Esophagus muscularis mucosa (tissue), 4 donors: ENCODE measurements around the gene KIAA0753. TPM values are rescaled to one million over a fixed set of nuclear protein-coding genes. Genes with fewer than 3 reads are reported as not detected.
"Not testable (repeated sequence)": the region's sequence is repeated elsewhere in the genome, so short reads cannot be mapped to it uniquely, and the experiment has no call there.

Experiments used
- DNase-seq: peaks from one replicate; pipeline ENCODE4 v3.0.0-alpha.2; 2017; ENCODE audit errors: extremely low spot score
- H3K27ac ChIP-seq, 4 donors: fragments of 200-600 bp; sonication (generic); replicated peaks in 1 of 4; 1 replicate in 3 of 4; 2 replicates in 1 of 4; pipeline ENCODE4 v1.5.1; 2016 to 2019; ENCODE audit warnings: mild to moderate bottlenecking in 1 of 4
- H3K27me3 ChIP-seq, 4 donors: fragments of 200-600 bp; sonication (generic); one replicate each; pipeline versions ENCODE4 v1.5.1 to v1.6.0; 2016 to 2019
- H3K36me3 ChIP-seq, 4 donors: fragments of 200-600 bp; sonication (generic); one replicate each; pipeline ENCODE4 v1.5.1; 2016 to 2019
- H3K4me1 ChIP-seq, 4 donors: fragments of 200-600 bp; sonication (generic); one replicate each; pipeline ENCODE4 v1.5.1; 2016 to 2019
- H3K4me3 ChIP-seq, 4 donors: fragments of 200-600 bp; sonication (generic); 1 replicate in 2 of 4; 2 replicates in 2 of 4; pipeline ENCODE4 v1.5.1; 2016 to 2019; ENCODE audit warnings: mild to moderate bottlenecking in 4 of 4, moderate library complexity in 1 of 4
- H3K9me3 ChIP-seq, 4 donors: fragments of 200-600 bp; sonication (generic); 1 replicate in 3 of 4; 2 replicates in 1 of 4; pipeline ENCODE4 v1.5.1; 2016 to 2019
- EP300 ChIP-seq: sonication (generic); formaldehyde crosslinking; IDR thresholded peaks from one replicate; pipeline ENCODE4 v1.6.1; 2017; ENCODE audit warnings: antibody characterized with exemption
- POLR2A ChIP-seq: fragments of 450-650 bp; IDR thresholded peaks from one replicate; pipeline ENCODE4 v1.6.1; 2017; ENCODE audit warnings: antibody characterized with exemption, moderate library complexity, mild to moderate bottlenecking, low read depth
- POLR2AphosphoS5 ChIP-seq, 2 donors: sonication (generic); formaldehyde crosslinking; IDR thresholded peaks; one replicate each; pipeline ENCODE4 v1.6.1; 2017; ENCODE audit warnings: antibody characterized with exemption in 2 of 2
- WGBS: methylation state at CpG from one replicate; pipeline ENCODE4 v1.1.5; 2018; 5-methylcytosine and 5-hydroxymethylcytosine counted together
- intact Hi-C: fragments of 100-400 bp; cut with DNase I; formaldehyde crosslinking; loops from one replicate; pipeline ENCODE4 v1.15.1; 2023
- total RNA-seq, 4 donors: library from RNA; depleted of rRNA; stranded (reverse); fragments of >200 nt; gene quantifications; one replicate each; pipeline versions ENCODE4 v1.1.0 to v1.2.1, GENCODE V29; 2016
- TF ChIP-seq, protein P1 (sequence below), 3 experiments: fragments of 200-600 bp in 2 of 3; fragments of 450-650 bp in 1 of 3; sonication (generic) in 2 of 3; IDR thresholded peaks; one replicate each; pipeline ENCODE4 v1.5.1; 2017 to 2019; ENCODE audit warnings: antibody characterized with exemption in 3 of 3, mild to moderate bottlenecking in 2 of 3, moderate library complexity in 1 of 3

Gene KIAA0753
- total RNA-seq, 4 donors from 2014 or later = 36.9 to 73.9 (median 46.4) TPM

DNA sequence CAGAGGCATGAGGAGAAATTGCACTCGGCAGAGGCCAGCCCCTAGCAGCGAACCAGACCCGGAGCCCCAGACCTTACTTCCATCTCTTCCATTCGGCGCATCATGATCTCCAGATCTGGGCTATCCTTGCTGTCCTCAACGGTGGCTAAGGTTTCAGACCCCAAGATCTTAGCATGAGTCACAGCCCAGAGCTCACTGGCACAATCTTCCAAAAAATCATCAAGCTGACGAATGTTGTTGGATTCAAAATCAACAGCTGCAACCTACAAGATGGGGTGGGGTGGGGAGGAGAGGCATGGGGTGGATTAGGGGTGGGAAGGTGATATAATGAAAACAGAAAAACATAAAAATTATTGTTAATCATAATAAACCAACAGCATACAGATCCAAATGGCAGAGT, 44.4 kb downstream of the KIAA0753 start:
- TF ChIP-seq, protein P1, sequence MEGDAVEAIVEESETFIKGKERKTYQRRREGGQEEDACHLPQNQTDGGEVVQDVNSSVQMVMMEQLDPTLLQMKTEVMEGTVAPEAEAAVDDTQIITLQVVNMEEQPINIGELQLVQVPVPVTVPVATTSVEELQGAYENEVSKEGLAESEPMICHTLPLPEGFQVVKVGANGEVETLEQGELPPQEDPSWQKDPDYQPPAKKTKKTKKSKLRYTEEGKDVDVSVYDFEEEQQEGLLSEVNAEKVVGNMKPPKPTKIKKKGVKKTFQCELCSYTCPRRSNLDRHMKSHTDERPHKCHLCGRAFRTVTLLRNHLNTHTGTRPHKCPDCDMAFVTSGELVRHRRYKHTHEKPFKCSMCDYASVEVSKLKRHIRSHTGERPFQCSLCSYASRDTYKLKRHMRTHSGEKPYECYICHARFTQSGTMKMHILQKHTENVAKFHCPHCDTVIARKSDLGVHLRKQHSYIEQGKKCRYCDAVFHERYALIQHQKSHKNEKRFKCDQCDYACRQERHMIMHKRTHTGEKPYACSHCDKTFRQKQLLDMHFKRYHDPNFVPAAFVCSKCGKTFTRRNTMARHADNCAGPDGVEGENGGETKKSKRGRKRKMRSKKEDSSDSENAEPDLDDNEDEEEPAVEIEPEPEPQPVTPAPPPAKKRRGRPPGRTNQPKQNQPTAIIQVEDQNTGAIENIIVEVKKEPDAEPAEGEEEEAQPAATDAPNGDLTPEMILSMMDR (IDR thresholded peaks at IDR 0.05) = no peak
- TF ChIP-seq POLR2A = no peak
- no peak for TF ChIP-seq EP300
- TF ChIP-seq POLR2AphosphoS5 (IDR thresholded peaks at IDR 0.05) = no peak
- Histone ChIP-seq H3K27ac (peak overlapping the region in 1 of 4 donors; percentile 13), H3K4me1 (peaks cover 0 to 45% (median 29%) of the 10 kb centered on the region in 4 donors), H3K36me3 (peaks cover 48 to 99% (median 70%) of the 10 kb centered on the region in 4 donors), H3K4me3 (no peak overlapping the region), H3K27me3 (no peaks in the 10 kb centered on the region), H3K9me3 (no peaks in the 10 kb centered on the region)
- 84% methylated on average over 7 of the region's 7 CpGs for WGBS
- no peak for DNase-seq
- intact Hi-C loops = no loop called here

DNA sequence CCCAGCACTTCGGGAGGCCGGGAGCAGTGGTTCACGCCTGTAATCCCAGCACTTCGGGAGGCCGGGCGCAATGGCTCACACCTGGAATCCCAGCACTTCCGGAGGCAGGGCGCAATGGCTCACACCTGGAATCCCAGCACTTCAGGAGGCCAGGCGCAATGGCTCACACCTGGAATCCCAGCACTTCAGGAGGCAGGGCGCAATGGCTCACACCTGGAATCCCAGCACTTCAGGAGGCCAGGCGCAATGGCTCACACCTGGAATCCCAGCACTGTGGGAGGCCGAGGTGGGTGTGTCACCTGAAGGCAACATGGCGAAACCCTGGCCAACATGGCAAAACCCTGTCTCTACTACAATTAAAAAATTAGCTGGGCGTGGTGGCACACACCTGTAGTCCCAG, 47.1 kb downstream of the KIAA0753 start:
- DNase-seq, H3K27ac ChIP-seq, intact Hi-C loops, H3K9me3 ChIP-seq, H3K27me3 ChIP-seq, H3K4me3 ChIP-seq: not testable (repeated sequence)
- Histone ChIP-seq H3K36me3 (peaks cover 63 to 99% (median 76%) of the 10 kb centered on the region in 4 donors), H3K4me1 (peaks cover 0 to 31% (median 14%) of the 10 kb centered on the region in 4 donors)
- 91% methylated on average over 4 of the region's 14 CpGs for WGBS

DNA sequence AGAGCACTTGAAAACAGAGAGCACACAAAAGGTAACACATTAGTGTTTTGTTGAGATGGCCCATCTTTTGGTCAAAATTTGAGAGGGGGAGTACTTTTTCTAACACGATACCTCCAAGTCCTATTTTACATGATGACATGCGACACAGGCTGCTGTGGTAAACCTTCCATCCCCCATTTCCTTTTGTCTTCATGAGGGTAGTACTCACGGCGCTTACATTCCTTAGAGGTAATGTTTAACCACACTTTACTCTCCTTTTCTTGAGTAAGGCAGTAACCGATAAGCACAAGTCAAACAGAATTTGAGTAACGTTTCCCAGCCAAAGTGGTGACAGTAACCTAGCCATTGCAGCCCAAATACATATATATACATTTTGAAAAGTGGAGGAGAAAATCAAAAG, 48.3 kb downstream of the KIAA0753 start:
- Histone ChIP-seq H3K9me3 (no peaks in the 10 kb centered on the region), H3K27me3 (no peaks in the 10 kb centered on the region), H3K4me1 (peaks cover 0 to 22% (median 5%) of the 10 kb centered on the region in 4 donors), H3K4me3 (no peak overlapping the region), H3K36me3 (peaks cover 58 to 99% (median 85%) of the 10 kb centered on the region in 4 donors), H3K27ac (peak overlapping the region; percentile 33 to 69 (median 62))
- DNase-seq = peak; percentile 3
- intact Hi-C loops = no loop called here
- TF ChIP-seq, protein P1 (IDR thresholded peaks at IDR 0.05) = no peak
- TF ChIP-seq POLR2A (no peak), EP300 (no peak), POLR2AphosphoS5 (IDR thresholded peaks at IDR 0.05) (no peak)
- 92% methylated on average over 6 of the region's 6 CpGs for WGBS

DNA sequence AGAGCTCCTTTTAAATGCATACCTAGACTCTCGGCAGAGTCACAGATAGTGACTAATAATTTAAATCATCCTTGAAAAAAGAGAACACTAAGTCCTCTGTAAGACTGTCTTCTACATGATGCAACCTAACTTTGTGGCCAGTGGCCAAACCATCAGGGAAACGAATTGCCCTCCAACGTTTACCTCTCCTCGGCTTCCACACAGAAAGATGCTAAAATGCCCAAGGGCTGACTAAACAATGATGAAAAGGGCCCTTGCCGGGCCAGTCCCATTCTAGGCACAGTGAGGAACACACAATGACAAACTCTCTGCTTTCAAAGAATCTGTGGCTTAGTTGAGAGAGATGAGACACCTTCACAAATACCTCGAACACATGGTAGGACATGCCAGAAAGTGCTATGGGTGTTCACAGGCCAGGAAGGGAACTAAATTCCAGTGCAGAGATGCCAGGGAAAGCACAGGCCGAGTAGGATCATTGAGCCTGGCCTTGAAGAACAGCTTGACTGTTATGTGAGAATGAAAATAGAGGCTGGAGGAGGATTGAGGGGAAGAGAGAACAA, 48.8 kb downstream of the KIAA0753 start:
- Histone ChIP-seq H3K4me1 (peaks cover 0 to 22% (median 5%) of the 10 kb centered on the region in 4 donors), H3K9me3 (no peaks in the 10 kb centered on the region), H3K36me3 (peaks cover 57 to 99% (median 88%) of the 10 kb centered on the region in 4 donors), H3K4me3 (no peak overlapping the region), H3K27ac (peak overlapping the region; percentile 33 to 69 (median 62)), H3K27me3 (no peaks in the 10 kb centered on the region)
- peak in 1 of 2 donors; percentile 75 for TF ChIP-seq POLR2AphosphoS5 (IDR thresholded peaks at IDR 0.05)
- TF ChIP-seq, protein P1 (IDR thresholded peaks at IDR 0.05) = no peak
- WGBS = 74% methylated on average over 7 of the region's 7 CpGs
- peak; percentile 87 for DNase-seq
- intact Hi-C loops = no loop called here

DNA sequence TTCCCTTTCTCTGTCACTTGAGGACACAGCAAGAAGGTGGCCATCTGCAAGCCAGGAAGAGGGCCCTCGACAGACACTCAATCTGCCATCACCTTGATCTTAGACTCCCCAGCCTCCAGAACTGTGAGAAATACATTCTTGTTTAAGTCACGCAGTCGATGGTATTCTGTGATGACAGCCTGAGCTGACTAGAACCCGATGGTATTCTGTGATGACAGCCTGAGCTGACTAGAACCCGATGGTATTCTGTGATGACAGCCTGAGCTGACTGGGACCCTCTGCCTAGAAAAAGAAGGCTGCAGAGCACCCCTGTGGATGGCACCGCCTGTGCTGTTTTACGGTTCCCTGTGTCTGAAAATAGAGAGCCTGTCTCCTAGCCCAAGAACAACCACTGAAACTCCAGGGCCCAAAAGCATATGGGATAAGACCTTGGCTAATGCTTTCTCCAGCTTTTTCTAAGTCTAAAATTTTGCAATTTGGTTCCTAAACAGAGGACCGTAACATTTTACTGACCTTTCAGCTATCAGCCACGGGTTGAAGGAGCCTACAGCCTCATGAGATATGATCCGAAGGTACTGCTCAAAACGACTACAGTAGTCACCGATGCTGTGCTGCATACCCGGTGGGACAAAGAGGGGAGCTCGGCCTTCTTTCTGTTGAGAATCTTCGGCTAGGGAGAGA, 51.1 kb downstream of the KIAA0753 start:
- H3K27ac ChIP-seq = no peak overlapping the region
- H3K4me3 ChIP-seq = no peak overlapping the region
- DNase-seq = peak; percentile 8
- H3K27me3 ChIP-seq = no peaks in the 10 kb centered on the region
- H3K36me3 ChIP-seq = peaks cover 59 to 99% (median 88%) of the 10 kb centered on the region in 4 donors
- H3K4me1 ChIP-seq = peaks cover 0 to 22% (median 5%) of the 10 kb centered on the region in 4 donors
- 96% methylated on average over 15 of the region's 15 CpGs for WGBS
- intact Hi-C loops = no loop called here
- TF ChIP-seq POLR2A = no peak
- no peak for TF ChIP-seq POLR2AphosphoS5 (IDR thresholded peaks at IDR 0.05)
- TF ChIP-seq, protein P1 (IDR thresholded peaks at IDR 0.05) = no peak
- no peak for TF ChIP-seq EP300
- H3K9me3 ChIP-seq = no peaks in the 10 kb centered on the region
